Kidney (tissue), 14 donors: ENCODE results near the gene OPTN. TPM values are rescaled to one million over a fixed set of nuclear protein-coding genes. Genes with fewer than 3 reads are reported as not detected.

Source experiments
- DNase-seq, 5 donors: peaks; one replicate each; pipeline ENCODE4 v3.0.0-alpha.2; 2013 to 2020
- FAIRE-seq: peaks from 2 replicates; lab custom pipeline; 2012; peaks lifted over from hg19 to GRCh38; lab: Jason Lieb, UNC
- H3K27ac ChIP-seq, 2 donors: one replicate each; pipeline ENCODE4 v1.7.0; 2013; ENCODE audit warnings: low read depth in 2 of 2, low read length in 2 of 2, inconsistent platforms in 1 of 2
- H3K27me3 ChIP-seq: one replicate; pipeline ENCODE4 v1.7.1; 2013; ENCODE audit warnings: low read length, inconsistent platforms; ENCODE audit not compliant: control insufficient read depth, insufficient read depth
- H3K36me3 ChIP-seq, 3 donors: one replicate each; pipeline versions ENCODE4 v1.7.0 to v1.7.1; 2013; ENCODE audit warnings: low read length in 3 of 3, control low read depth in 1 of 3, inconsistent platforms in 1 of 3; ENCODE audit not compliant: insufficient read depth in 3 of 3, control insufficient read depth in 2 of 3
- H3K4me1 ChIP-seq, 3 donors: one replicate each; pipeline versions ENCODE4 v1.7.0 to v1.7.1; 2013; ENCODE audit warnings: low read length in 3 of 3, inconsistent platforms in 1 of 3, low read depth in 1 of 3; ENCODE audit not compliant: control insufficient read depth in 2 of 3, insufficient read depth in 2 of 3
- H3K4me3 ChIP-seq, 3 donors: one replicate each; pipeline versions ENCODE4 v1.7.0 to v1.8.1; 2013; ENCODE audit warnings: low read length in 3 of 3, control low read depth in 1 of 3, inconsistent platforms in 1 of 3
- H3K9ac ChIP-seq, 3 donors: one replicate each; pipeline versions ENCODE4 v1.7.0 to v1.7.1; 2013; ENCODE audit warnings: low read length in 3 of 3, control low read depth in 1 of 3, inconsistent platforms in 1 of 3
- H3K9me3 ChIP-seq, 3 donors: one replicate each; pipeline versions ENCODE4 v1.7.0 to v1.7.1; 2013; ENCODE audit warnings: low read length in 3 of 3, control low read depth in 1 of 3, inconsistent platforms in 1 of 3; ENCODE audit not compliant: control insufficient read depth in 2 of 3, insufficient read depth in 1 of 3
- CTCF ChIP-seq: IDR thresholded peaks from 3 replicates; pipeline ENCODE4 v1.5.1; 2012; ENCODE audit warnings: mild to moderate bottlenecking, moderate library complexity, borderline replicate concordance; ENCODE audit not compliant: insufficient read depth; ENCODE audit errors: extremely low read depth
- intact Hi-C: fragments of 100-400 bp; cut with DNase I; formaldehyde crosslinking; loops from one replicate; pipeline ENCODE4 v1.11.1; 2022
- polyA plus RNA-seq: library from polyadenylated mRNA; stranded (reverse); fragments of 350-450 nt; fragmentation: Illumina TruSeq; extraction: RNeasy Lipid Tissue Mini Kit (QIAGEN cat#74804); gene quantifications from one replicate; pipeline ENCODE4 v1.2.3, GENCODE V29; 2014; ENCODE audit warnings: low read depth, low replicate concordance; ENCODE audit not compliant: insufficient read depth
- total RNA-seq: library from RNA; stranded (reverse); fragmentation: NEBNext Ultra II Directional; extraction: Animal tissue kit (Norgen Biotek cat#: 25700); gene quantifications from one replicate; pipeline ENCODE4 v1.2.1, GENCODE V29; 2021
- donor health status: control.
- donor health status: control.
- donor health status: control.
- donor health status: control.
- donor health status: control.
- donor health status: DM: yes; HTN: yes; CAD: no.
- donor health status: Normal renal cell carcinoma (clear cell type).

Gene OPTN
- total and polyA plus RNA-seq, 2 donors from 2014 or later, result 55.0 to 76.9 TPM

DNA sequence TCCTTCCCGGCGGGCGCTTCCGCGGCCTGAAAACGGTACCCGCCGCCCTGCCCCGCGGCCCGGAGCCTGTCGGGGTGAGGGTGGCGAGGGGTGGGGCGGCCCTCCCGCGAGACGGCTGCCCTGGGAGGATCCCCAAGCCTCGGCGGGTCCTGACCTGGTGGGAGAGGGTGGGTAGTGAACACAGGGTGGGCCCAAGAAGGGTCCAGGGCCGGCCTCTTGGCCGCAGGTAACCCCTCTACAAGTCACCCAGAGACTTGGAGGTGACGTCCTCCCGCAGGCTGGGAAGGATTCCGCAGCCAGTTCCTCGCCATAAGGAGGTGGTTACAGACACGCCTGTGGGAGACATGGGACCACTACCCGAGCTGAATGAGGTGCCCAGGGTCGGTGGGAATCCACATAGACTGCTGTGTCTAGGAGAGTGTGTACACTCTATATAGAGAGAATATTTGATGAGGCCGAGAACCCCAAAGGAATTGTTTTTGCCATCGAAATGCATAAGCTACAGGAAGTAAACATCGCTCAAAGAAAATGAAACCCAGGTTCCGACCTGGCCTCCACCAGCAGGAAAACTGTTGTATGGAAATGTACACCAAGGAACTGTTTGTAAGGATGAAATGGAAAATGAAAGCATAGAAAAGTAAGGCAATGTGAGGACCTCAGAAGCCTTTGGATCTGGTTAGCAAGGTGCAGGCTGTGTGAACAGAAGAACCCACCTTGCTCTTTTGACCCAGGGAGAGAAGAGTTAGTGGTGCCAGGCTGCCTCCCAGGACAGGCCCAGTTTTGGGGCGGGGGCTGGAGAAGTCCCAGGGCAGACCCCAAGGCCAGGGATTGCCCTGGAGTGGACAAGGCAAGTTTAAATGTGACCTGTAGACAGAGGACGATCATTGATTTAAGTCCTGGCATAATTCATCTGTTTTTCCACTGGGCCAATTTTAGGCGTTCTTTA, 659 bp downstream of the OPTN start:
- Histone ChIP-seq H3K4me3 (peak overlapping the region; percentile 71 to 82 (median 73)), H3K9ac (peak overlapping the region; percentile 50 to 96 (median 82)), H3K4me1 (peaks cover 0 to 11% (median 9%) of the 10 kb centered on the region in 3 donors), H3K36me3 (no peaks in the 10 kb centered on the region), H3K27ac (peak overlapping the region; percentile 91 to 92), H3K27me3 (no peaks in the 10 kb centered on the region), H3K9me3 (no peaks in the 10 kb centered on the region)
- no peak for TF ChIP-seq CTCF
- no peak for FAIRE-seq
- intact Hi-C loops, result no loop called here
- peak; percentile 26 to 79 (median 47) for DNase-seq

- FAIRE-seq (no peak), DNase-seq (no peak)
- intact Hi-C loops, result no loop called here
- H3K4me1 ChIP-seq, result peaks cover 0 to 15% (median 11%) of the 10 kb centered on the region in 3 donors
- H3K9ac ChIP-seq, result peak overlapping the region in 1 of 3 donors; percentile 23
- peak overlapping the region; percentile 37 to 67 for H3K27ac ChIP-seq
- no peaks in the 10 kb centered on the region for H3K9me3 ChIP-seq
- H3K36me3 ChIP-seq, result peaks cover 0 to 2% (median 0%) of the 10 kb centered on the region in 3 donors
- no peaks in the 10 kb centered on the region for H3K27me3 ChIP-seq
- TF ChIP-seq CTCF, result no peak
- peak overlapping the region in 2 of 3 donors; percentile 32 to 65 for H3K4me3 ChIP-seq
Observed at GRCh38 chr10:13102002-13102794, 2.2 kb downstream of the OPTN start.

GRCh38 chr10:13103554-13103953, 3.6 kb downstream of the OPTN start:
- Histone ChIP-seq H3K4me1 (peaks cover 0 to 15% (median 11%) of the 10 kb centered on the region in 3 donors), H3K9ac (no peak overlapping the region), H3K9me3 (no peaks in the 10 kb centered on the region), H3K27me3 (no peaks in the 10 kb centered on the region), H3K36me3 (peaks cover 0 to 2% (median 0%) of the 10 kb centered on the region in 3 donors), H3K27ac (no peak overlapping the region), H3K4me3 (no peak overlapping the region)
- intact Hi-C loops, result no loop called here
- FAIRE-seq, result no peak
- no peak for DNase-seq
- no peak for TF ChIP-seq CTCF
